Ovary (tissue), 9 donors: ENCODE results near the gene DOLK. TPM values are rescaled to one million over a fixed set of nuclear protein-coding genes. Genes with fewer than 3 reads are reported as not detected.

ENCODE experiments used
- DNase-seq, 5 donors: peaks; one replicate each; pipeline ENCODE4 v3.0.0-alpha.2; 2019 to 2020
- H3K27ac ChIP-seq, 2 donors: fragments of 200-600 bp; one replicate each; pipeline versions ENCODE4 v1.5.1 to v1.8.0; 2019 to 2022
- H3K27me3 ChIP-seq: fragments of 200-600 bp; one replicate; pipeline ENCODE4 v1.8.0; 2022
- H3K36me3 ChIP-seq: fragments of 200-600 bp; sonication (generic); one replicate; pipeline ENCODE4 v1.5.1; 2019
- H3K4me1 ChIP-seq: one replicate; pipeline ENCODE4 v1.8.1; 2013; ENCODE audit warnings: mild to moderate bottlenecking, moderate library complexity; ENCODE audit not compliant: insufficient read depth
- H3K4me3 ChIP-seq: fragments of 200-600 bp; sonication (generic); one replicate; pipeline ENCODE4 v1.5.1; 2017
- H3K9me3 ChIP-seq, 2 donors: fragments of 200-600 bp in 1 of 2; sonication (generic) in 1 of 2; one replicate each; pipeline versions ENCODE4 v1.5.1 to v1.8.1; 2013 to 2019; ENCODE audit warnings: mild to moderate bottlenecking in 1 of 2, moderate library complexity in 1 of 2
- EP300 ChIP-seq: sonication (generic); formaldehyde crosslinking; IDR thresholded peaks from one replicate; pipeline ENCODE4 v1.6.1; 2017; ENCODE audit warnings: antibody characterized with exemption
- POLR2A ChIP-seq: fragments of 450-650 bp; IDR thresholded peaks from one replicate; pipeline ENCODE4 v1.6.1; 2017; ENCODE audit warnings: antibody characterized with exemption, mild to moderate bottlenecking, moderate library complexity
- WGBS, 3 donors: extraction: QIAGEN DNeasy Blood & Tissue Kit in 1 of 3; methylation state at CpG; one replicate each; pipeline versions ENCODE4 v1.1.5 to v1.1.7; 2013 to 2017; 5-methylcytosine and 5-hydroxymethylcytosine counted together
- intact Hi-C, 4 donors: fragments of 100-400 bp; cut with DNase I; formaldehyde crosslinking; loops; one replicate each; pipeline versions ENCODE4 v1.11.0 to v1.15.1; 2022 to 2023
- polyA plus RNA-seq, 2 donors: library from polyadenylated mRNA; stranded (reverse); fragments of 200-250 nt in 1 of 2; fragments of 350-450 nt in 1 of 2; fragmentation: Illumina TruSeq in 1 of 2; extraction: RNeasy Lipid Tissue Mini Kit (QIAGEN cat#74804) in 1 of 2; gene quantifications; one replicate each; pipeline ENCODE4 v1.2.3, GENCODE V29; 2013 to 2014
- total RNA-seq, 7 donors: library from RNA; depleted of rRNA in 2 of 7; stranded (reverse); fragments of >200 nt in 2 of 7; fragmentation: NEBNext Ultra II Directional in 3 of 7; extraction: Animal tissue kit (Norgen Biotek cat#: 25700) in 3 of 7; gene quantifications; one replicate each; pipeline versions ENCODE4 v1.1.0 to v1.2.4, GENCODE V29; 2016 to 2023
- TF ChIP-seq, protein P1 (sequence below), 3 donors: fragments of 450-650 bp in 2 of 3; fragments of 200-600 bp in 1 of 3; IDR thresholded peaks; one replicate each; pipeline versions ENCODE4 v1.5.1 to v1.8.0; 2016 to 2022; ENCODE audit warnings: antibody characterized with exemption in 3 of 3, mild to moderate bottlenecking in 1 of 3
- donor health status: DM: no; HTN: no; CAD: no; lungs with moderate emphysema.
- donor health status: DM: no; HTN: no; CAD: no.
- donor health status: Bipolar disorder and iron deficiency.
- donor health status: DM: yes; HTN: yes; CAD: no.
- donor health status: DM: no; HTN: no; CAD: no.
- donor health status: DM: yes; HTN: yes; CAD: no.

Gene DOLK
- total and polyA plus RNA-seq, 9 donors = 6.1 to 14.9 (median 12.0) TPM

DNA sequence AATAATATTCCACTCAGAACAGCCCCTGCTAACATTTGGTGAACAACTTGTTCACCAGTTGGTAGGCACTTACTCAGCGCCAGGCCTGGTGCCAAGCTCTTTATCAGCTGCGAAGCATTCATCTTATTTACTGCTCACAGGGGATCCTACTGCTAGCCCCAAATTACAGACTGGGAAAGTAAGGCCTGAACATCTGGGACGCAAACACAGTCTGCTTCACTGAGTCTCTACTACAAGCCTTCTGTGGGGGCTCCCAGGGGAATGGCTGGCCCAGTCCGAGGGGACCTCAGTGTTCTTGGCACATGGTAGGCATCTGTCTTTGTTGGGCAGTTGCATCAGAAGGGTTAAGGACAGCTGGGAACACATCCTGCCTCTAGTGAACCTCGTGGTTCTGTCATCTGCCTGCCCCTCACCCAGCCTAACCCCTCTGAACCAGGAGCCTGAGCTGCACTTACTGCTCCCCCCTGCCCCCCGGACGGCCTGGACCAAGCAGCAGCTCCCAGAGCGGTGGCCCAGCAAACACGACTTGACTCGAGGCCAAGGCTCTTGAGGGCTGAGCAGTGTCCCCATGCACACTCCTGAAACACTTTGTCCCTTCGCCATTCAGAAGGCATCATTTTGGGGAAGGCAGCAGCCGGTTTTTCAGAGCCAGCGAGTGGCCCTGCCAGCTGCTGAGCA is 26.9 kb downstream of the DOLK start, which contains the start of gene PHYHD1:
PHYHD1 (plus strand) TSS at position 602 of the 678 bp plus-strand sequence. CDS start 1,342 bp downstream, outside the sequence.
- H3K4me1 ChIP-seq = peaks cover 34% of the 10 kb centered on the region

DNA sequence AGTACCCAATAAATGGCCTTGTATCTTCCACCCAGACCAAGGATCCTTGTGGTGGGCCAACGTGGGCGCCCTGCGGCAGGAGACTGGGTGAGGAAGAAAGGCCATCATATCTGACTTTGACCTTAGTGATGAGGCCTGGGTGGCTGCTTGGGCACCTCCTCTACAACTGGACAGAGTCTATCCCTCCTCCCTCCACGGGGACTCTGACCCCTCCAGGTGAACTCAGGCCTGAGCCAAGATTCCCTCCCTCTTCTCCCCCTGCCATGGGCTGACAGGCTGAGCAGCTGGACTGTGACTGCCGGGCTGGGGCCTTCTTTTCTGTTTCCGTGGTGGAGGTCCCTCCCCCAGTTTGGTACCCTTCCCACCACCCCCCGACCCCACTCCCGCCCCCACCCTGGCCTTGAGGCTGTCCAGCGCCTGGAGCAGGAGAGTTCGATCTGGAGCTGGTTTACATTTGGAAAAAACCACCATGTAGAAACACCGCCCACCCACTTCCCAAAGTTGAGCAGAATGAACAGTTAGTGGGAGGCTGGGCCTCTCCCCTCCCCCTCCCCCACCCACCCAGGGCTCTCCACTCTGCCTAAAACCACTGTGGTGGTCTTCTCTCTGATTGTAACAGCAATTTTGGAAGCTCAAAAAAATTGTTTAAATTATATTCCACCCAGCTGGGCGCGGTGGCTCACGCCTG is 27.9 kb downstream of the DOLK start:
- intact Hi-C loops = loop anchor here in 3 of 4 donors (5.0 to 10.0 kb wide), 2 partner anchors 37 to 185 kb away; partner anchors contain the start of genes KYAT1 (in 3 of the 3) and LRRC8A (in 3 of the 3)
- TF ChIP-seq POLR2A = no peak
- TF ChIP-seq, protein P1, sequence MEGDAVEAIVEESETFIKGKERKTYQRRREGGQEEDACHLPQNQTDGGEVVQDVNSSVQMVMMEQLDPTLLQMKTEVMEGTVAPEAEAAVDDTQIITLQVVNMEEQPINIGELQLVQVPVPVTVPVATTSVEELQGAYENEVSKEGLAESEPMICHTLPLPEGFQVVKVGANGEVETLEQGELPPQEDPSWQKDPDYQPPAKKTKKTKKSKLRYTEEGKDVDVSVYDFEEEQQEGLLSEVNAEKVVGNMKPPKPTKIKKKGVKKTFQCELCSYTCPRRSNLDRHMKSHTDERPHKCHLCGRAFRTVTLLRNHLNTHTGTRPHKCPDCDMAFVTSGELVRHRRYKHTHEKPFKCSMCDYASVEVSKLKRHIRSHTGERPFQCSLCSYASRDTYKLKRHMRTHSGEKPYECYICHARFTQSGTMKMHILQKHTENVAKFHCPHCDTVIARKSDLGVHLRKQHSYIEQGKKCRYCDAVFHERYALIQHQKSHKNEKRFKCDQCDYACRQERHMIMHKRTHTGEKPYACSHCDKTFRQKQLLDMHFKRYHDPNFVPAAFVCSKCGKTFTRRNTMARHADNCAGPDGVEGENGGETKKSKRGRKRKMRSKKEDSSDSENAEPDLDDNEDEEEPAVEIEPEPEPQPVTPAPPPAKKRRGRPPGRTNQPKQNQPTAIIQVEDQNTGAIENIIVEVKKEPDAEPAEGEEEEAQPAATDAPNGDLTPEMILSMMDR (IDR thresholded peaks at IDR 0.05) = no peak
- TF ChIP-seq EP300 = no peak
- DNase-seq = peak in 2 of 5 donors; percentile 47 to 65
- Histone ChIP-seq H3K9me3 (no peaks in the 10 kb centered on the region), H3K27ac (peak overlapping the region; percentile 1 to 97), H3K4me1 (peaks cover 36% of the 10 kb centered on the region), H3K36me3 (no peaks in the 10 kb centered on the region), H3K4me3 (no peak overlapping the region), H3K27me3 (no peaks in the 10 kb centered on the region)
- 22 to 45% (median 39%) methylated on average over 14 of the region's 14 CpGs for WGBS, 3 donors

More for the DNA sequence above, 26.9 kb downstream of the DOLK start, which contains the start of gene PHYHD1:
- Histone ChIP-seq H3K36me3 (no peaks in the 10 kb centered on the region), H3K9me3 (no peaks in the 10 kb centered on the region), H3K27me3 (no peaks in the 10 kb centered on the region), H3K4me3 (peak within 1 kb of the TSS; percentile 71), H3K27ac (peak within 1 kb of the TSS; percentile 82 to 97)
- DNase-seq = peak; percentile 59 to 76 (median 64)
- intact Hi-C loops = loop anchor here in 1 of 4 donors (10.0 kb wide), 1 partner anchor 186 kb away; no protein-coding TSS in a partner anchor
- TF ChIP-seq EP300 (peak; percentile 67), POLR2A (no peak)
- 28 to 29% (median 28%) methylated on average over 9 to 13 of the region's 13 CpGs for WGBS, 3 donors

DNA sequence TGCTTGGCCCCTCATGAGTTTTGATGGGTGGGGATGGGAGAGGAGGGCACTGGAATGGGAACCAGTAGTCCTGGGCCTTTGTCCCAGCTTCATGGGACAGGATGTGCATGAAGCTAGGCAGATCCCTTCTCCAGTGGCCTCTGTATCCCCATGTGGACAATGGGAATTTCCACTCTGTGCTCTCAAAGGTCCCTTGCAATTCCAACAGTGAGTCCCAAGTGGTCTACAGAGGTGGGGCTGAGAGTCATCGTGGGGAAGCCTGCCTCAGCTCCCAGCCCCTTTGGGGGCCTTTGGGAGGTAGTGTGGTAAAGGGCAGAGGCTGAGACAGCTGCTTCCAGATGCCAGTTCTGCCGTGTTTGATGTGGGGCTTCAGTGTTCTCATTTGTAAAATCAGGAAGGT is 28.5 kb downstream of the DOLK start:
- TF ChIP-seq EP300 (no peak), POLR2A (no peak)
- TF ChIP-seq, protein P1 (IDR thresholded peaks at IDR 0.05) = no peak
- WGBS, 3 donors = 8 to 23% (median 21%) methylated on average over 2 of the region's 2 CpGs
- Histone ChIP-seq H3K27ac (peak overlapping the region; percentile 1 to 97), H3K4me1 (peaks cover 36% of the 10 kb centered on the region), H3K36me3 (no peaks in the 10 kb centered on the region), H3K9me3 (no peaks in the 10 kb centered on the region), H3K27me3 (no peaks in the 10 kb centered on the region), H3K4me3 (no peak overlapping the region)
- intact Hi-C loops = loop anchor here in 3 of 4 donors (5.0 kb wide), 1 partner anchor 37 kb away; the partner anchor contains the start of genes KYAT1 (in 3 of the 3) and LRRC8A (in 3 of the 3)
- no peak for DNase-seq

DNA sequence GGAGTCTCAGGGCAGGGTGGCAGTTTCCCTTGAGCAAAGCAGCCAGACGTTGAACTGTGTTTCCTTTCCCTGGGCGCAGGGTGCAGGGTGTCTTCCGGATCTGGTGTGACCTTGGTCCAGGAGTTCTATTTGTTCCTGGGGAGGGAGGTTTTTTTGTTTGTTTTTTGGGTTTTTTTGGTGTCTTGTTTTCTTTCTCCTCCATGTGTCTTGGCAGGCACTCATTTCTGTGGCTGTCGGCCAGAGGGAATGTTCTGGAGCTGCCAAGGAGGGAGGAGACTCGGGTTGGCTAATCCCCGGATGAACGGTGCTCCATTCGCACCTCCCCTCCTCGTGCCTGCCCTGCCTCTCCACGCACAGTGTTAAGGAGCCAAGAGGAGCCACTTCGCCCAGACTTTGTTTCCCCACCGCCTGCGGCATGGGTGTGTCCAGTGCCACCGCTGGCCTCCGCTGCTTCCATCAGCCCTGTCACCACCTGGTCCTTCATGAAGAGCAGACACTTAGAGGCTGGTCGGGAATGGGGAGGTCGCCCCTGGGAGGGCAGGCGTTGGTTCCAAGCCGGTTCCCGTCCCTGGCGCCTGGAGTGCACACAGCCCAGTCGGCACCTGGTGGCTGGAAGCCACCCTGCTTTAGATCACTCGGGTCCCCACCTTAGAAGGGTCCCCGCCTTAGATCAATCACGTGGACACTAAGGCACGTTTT is 30.1 kb downstream of the DOLK start:
- Histone ChIP-seq H3K27ac (peak overlapping the region; percentile 84 to 95), H3K9me3 (no peaks in the 10 kb centered on the region), H3K36me3 (no peaks in the 10 kb centered on the region), H3K27me3 (no peaks in the 10 kb centered on the region), H3K4me1 (peaks cover 44% of the 10 kb centered on the region), H3K4me3 (peak overlapping the region; percentile 9)
- DNase-seq = peak; percentile 92 to 96 (median 93)
- intact Hi-C loops = loop anchor here in 3 of 4 donors (5.0 kb wide), 1 partner anchor 35 kb away; the partner anchor contains the start of genes KYAT1 (in 3 of the 3) and LRRC8A (in 3 of the 3)
- no peak for TF ChIP-seq EP300
- TF ChIP-seq POLR2A = no peak
- TF ChIP-seq, protein P1 (IDR thresholded peaks at IDR 0.05) = no peak
- 32 to 43% (median 39%) methylated on average over 24 to 26 of the region's 26 CpGs for WGBS, 3 donors
